Heart left ventricle (tissue), 13 donors: ENCODE data around the gene GNAO1.

Experiments used
- POLR2A ChIP-seq, 2 donors: fragments of 450-650 bp; IDR thresholded peaks; one replicate each; pipeline ENCODE4 v1.6.1; 2017; ENCODE audit warnings: antibody characterized with exemption in 2 of 2, mild to moderate bottlenecking in 2 of 2, moderate library complexity in 2 of 2
- TF ChIP-seq, protein P1 (sequence below), 12 donors: fragments of 200-600 bp; sonication (generic) in 4 of 12; IDR thresholded peaks; one replicate each; pipeline versions ENCODE4 v1.5.0 to v1.8.0; 2018 to 2022; ENCODE audit warnings: antibody characterized with exemption in 12 of 12, mild to moderate bottlenecking in 5 of 12
- donor health status: ischemic (EF 13 %, LVEDD 7.1; RV severe dilation, severe dysfunction).
- donor health status: DM: no; HTN: yes; CAD: no.
- donor health status: DM: no; HTN: no; CAD: no.
- donor health status: ischemic (EF 25% LVEDD 6.9; RV normal size, moderate dysfunction).
- donor health status: ischemic (EF 25% LVEDD 5.7; RV mildly dilated, moderate dysfunction).
- donor health status: ischemic (EF 35%, LVEDD 5.7; RV mildly dilated, moderate dysfunction).
- donor health status: nonischemic (EF 11% LVEDD 7.7; RV severe dilation, severe dysfunction).
- donor health status: DM: yes; HTN: yes; CAD: no.
- donor health status: PGD.
- donor health status: ischemic (EF 29% LVEDD 5.4; RV normal size, mild dysfunction).
- donor health status: nonischemic (EF 23%, LVEDD 6.1; RV moderate dilation, normal function).

GRCh38 chr16:56266641-56267607 lies 75.6 kb downstream of the GNAO1 start:
- TF ChIP-seq, protein P1, sequence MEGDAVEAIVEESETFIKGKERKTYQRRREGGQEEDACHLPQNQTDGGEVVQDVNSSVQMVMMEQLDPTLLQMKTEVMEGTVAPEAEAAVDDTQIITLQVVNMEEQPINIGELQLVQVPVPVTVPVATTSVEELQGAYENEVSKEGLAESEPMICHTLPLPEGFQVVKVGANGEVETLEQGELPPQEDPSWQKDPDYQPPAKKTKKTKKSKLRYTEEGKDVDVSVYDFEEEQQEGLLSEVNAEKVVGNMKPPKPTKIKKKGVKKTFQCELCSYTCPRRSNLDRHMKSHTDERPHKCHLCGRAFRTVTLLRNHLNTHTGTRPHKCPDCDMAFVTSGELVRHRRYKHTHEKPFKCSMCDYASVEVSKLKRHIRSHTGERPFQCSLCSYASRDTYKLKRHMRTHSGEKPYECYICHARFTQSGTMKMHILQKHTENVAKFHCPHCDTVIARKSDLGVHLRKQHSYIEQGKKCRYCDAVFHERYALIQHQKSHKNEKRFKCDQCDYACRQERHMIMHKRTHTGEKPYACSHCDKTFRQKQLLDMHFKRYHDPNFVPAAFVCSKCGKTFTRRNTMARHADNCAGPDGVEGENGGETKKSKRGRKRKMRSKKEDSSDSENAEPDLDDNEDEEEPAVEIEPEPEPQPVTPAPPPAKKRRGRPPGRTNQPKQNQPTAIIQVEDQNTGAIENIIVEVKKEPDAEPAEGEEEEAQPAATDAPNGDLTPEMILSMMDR (IDR thresholded peaks at IDR 0.05), result no peak
- TF ChIP-seq POLR2A (IDR thresholded peaks at IDR 0.05), result no peak
